Pons (tissue), 1 donor: ENCODE measurements around the gene SPTBN5.

Experiments used
- DNase-seq: peaks from one replicate; pipeline ENCODE4 v3.0.0-alpha.2; 2016; ENCODE audit warnings: low spot score

The SPTBN5 gene

DNA sequence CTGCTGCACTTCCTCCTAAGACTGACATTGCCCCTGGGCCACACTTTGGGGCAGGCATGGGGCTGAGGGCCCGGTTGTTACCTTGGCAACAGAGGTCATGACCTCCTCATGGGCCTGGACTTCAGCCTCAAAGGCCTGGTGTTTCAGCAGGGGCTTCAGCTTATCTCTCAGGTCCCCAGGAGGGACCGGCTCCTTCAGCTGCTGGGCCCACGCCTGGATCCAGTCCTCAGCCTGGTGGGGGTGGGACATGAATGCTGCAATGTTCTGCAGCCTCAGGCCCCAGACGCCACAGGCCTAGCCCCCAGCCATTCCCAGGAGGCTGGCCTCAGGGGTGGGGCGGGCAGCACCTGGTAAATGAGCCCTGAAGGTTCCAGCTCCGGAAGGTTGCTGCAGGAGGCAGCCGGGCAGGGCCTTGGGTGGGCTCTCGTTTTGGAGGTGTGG is 27.6 kb downstream of the SPTBN5 start:
- no peak for DNase-seq

DNA sequence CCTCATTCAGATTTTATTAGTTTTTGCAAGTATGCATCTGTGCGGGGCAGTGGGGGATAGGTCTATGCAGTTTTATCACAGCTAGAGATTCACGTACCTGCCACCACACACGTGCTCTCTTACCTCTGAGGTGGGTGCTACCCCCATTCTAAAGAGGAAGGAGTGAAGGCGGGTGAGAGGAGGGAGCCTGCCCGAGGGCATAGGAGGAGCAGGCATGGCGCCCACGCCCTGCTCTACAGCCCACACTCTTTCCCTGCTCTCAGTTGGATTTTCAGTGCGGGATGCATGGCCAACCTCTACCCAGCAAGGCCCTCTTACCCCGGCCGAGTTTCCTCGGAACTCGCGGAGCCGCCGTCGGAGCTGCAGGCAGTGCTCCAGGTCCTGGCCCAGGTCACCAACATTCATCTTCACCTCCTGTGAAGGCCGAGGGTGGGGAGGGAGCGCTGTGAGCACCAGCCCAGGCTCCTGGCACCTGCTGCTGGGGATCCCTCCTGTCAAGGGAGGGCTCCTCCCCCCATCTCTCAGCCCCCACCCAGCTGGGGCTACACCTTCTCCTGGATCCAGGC is 28.3 kb downstream of the SPTBN5 start:
- no peak for DNase-seq

DNA sequence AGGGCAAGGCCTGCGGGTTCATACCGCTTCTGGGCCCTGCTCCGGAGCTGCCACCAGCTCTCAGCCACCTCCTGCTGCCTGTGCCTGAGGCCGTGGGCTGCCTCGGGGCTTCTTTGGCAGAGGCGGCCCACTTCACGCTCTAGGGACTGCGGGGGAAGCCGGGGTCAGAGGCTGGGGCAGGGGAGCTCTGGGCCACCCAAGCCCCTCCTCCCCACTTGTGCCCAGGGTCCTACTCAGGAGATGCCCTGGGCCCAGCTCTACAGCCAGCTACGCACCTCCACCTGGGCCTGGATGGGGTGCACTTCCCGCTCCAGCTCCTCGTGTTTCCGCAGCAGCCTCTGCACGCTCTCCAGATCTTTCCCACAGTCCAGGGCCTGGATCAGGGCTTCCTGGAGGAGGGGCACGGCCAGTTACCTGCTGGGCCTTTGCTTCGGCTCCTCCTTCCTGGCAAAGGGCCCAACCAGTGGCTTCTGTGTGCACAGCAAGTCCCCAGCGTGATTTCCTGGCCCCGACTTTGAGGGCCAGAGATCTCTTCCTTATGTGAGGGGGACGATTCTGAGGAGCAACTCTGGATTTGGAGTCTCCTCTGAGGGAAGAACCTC is 31.2 kb downstream of the SPTBN5 start:
- DNase-seq, result no peak

DNA sequence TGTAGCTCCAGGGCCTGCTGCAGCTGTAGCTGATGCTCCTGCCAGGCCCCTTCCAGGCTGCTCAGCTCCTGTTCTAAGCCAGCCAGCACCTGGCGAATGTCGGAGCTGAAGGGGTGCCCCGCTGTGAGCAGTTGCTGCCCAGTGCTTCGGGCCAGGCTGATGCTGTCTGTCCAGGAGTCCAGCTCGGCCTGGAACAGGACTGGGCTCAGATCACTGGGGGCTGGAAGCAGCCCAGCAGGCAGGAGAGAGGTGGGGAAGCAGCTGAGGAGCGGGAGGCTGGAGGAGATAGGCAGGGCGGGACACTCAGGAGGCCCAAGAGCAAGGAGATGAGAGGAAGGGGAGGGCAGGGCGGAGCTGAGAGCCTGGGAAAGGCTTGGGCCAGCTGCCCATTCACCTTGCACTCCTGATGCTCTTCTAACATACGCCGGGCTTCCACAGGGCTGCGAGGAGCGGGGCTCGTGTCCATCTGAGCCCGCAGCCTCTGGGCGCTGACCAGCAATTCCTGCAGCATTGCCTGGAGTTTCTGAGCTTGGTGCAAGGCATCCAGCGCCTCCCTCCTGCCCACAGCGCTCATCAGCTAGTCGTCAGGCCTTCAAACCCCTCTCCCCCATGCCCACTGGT is 32.0 kb downstream of the SPTBN5 start:
- DNase-seq, result no peak

DNA sequence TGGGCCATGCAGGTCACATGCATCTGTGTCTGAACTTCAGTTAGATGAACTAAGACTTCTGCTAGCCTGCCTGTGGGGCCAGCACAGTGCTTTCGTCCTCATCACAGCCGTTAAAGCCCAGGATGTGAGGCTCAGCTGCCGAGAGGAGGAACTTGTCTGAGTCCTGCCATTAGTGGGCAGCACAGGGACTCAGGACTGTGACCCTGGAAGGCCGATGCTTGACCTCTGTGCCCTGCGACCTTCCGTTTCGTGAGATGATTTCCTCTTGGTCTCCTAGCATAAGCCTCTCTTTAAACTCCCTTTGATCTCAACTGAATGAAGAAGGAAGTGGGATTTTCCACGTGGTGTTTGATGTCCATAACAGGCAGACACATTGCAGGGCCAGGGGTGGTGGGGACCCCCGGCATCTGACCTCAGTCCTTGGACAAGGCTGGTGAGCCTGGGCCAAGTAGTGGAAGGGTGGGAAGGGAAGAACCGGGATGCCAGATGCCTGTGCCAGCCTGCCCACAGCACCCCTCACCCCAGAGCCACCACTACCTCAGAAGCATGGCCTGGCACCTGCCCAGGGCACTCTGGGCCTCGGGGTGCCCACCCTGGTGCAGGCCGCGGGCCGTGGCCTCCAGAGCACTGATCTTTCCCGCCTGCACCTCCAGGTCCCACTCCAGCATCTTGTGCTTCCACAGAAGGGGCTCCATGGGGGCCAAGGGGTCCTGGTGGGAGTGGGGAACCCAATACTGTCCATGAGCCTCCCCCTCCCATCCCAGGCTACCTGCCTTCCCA is 33.6 kb downstream of the SPTBN5 start:
- no peak for DNase-seq

DNA sequence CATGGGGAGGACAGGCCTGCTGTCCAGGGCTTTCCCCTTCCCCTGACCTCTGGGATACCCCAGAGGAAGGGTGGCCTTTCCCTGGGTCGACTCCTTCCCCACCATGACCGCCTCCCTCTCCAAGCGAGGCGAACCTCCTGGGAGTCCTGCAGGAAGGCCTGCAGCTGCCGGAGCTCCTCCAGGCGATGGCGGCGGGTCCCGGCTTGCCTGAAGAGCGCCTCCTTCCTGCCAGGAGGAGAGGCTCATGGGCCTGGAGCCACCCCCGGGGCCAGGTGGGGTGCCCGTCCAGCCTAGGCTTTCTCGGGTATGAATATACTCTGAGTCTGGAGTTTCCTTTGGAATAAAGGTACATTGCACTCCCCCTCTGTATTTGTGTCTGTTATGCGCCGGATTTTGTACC is 35.1 kb downstream of the SPTBN5 start:
- no peak for DNase-seq

DNA sequence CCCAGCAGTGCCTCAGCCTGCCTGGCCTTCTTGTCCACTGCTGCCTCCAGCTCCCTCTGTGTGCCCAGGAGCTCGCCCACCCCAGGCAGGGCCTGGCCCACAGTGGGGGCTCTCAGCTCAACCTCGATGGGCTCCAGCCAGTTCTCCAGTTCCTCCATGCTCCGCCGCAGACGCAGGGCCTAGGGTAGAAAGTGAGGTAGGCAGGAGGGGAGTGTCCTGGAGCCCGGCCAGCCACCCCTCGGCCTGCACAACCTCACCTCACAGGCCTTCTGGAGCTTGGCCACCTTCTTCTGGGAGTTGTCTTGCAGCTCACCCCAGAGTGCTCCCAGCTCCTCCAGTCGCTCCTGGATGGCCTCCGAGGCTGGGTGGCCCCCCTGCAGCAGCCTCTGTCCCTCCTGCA is 36.5 kb downstream of the SPTBN5 start:
- DNase-seq, result no peak

DNA sequence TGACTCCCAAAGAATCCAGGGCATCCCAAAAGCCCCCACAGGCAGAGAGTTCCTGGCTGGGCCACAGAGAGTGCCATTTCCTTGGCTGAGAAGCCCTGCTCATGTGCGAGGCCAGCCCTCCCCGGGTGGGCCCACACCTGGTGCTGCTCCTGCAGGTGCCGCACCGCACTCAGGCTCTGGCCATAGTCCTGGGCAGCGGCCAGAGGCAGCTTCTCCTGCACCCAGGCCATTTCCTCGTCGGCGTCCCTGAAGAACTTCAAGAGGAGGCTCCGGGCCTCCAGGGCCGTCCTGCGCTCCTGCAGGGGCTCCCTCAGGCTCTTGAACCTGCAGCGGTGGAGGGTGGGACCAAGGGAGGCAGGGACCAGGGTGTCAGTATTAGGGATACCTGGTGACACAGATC is 37.1 kb downstream of the SPTBN5 start:
- no peak for DNase-seq

DNA sequence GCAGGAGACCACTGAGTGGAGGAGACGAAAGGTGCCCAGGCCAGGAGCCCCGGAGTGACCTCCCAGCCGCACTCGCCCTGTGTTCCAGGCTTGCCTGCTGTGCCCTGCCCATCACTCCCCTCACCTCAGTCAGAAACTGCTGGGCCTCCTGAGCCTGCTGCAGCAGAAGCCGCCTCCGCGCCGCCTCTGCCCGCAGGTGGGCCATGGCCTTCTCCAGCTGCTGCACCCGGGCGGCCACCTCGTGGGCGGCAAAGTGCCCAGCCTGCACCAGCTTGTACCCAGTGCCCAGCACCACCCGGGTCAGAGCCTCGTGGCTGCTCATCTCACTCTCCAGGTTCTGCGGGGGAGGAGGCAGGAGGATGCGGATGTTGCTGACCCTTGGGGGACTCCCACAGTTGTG is 37.6 kb downstream of the SPTBN5 start:
- DNase-seq, result no peak

DNA sequence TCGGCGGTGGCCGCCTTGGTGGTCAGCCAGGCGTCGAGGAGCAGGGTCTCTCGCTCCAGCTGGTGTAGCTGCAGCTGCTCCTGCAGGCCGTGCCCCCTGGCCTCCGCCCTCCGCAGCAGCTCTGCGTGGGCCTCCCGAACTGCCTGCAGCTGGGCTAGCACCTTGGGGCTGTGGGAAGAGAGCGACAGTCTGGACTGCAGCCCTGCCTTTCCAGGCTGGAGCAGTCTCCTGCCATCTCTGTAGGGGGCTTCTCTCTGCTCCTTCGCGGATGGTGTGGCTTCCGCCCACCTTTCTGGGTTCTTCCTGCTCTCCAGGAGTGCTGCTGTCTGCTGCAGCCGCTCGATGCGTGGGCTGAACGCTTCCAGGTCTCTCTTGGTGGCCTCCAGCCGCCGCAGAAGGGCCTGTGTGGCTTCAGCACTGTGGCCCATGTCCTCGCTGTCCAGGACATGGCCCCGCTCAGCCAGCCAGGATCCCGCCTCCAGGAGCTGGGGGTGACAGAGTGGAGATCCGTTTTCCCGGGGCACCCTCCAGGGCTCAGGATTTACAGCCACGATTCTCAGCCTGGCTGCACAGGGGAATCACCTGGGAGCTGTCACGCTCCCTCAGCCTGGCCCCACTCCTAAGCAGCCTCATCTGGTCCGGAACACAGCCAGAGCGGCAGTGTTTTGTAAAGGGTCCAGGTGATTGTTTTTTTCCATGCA is 38.4 kb downstream of the SPTBN5 start:
- DNase-seq, result no peak

DNA sequence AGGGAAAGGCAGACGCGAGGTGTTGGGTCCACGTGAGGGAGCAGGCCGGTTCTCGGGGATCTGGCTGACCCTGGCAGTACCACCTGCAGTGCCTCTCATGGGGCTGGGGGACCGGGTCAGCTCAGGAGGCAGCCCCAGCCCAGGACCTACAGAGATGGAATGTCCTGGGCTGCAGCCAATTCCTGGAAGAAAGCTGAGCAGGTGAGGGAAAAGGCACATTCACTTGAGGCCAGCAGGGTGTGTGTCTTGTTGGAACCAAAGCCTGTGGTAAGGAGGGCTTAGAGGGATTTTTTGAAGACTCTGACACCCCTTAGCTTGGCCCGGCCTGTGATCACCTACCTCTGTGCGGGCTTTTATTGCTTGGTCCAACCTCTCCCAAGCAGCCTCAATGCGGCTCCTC is 39.4 kb downstream of the SPTBN5 start:
- no peak for DNase-seq

DNA sequence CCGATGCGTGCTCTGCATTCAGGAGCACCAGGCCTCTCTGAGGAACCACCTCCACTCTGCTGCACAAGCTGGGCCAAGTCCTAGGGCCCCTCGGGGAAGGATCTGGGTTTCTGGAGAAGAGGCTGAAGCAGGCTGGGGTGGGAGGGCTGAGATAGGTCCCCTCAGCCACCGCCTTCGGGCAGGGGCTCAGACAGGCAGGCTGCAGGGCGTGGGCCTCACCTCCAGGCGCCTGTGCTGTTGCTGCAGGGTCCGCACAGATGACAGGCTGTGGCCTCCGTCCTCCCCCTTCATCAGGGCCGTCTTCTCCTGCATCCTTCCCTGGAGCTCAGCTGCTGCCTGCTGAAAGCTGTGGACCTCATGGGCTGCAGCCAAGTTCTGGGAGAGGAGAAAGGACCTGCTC is 40.0 kb downstream of the SPTBN5 start:
- no peak for DNase-seq

DNA sequence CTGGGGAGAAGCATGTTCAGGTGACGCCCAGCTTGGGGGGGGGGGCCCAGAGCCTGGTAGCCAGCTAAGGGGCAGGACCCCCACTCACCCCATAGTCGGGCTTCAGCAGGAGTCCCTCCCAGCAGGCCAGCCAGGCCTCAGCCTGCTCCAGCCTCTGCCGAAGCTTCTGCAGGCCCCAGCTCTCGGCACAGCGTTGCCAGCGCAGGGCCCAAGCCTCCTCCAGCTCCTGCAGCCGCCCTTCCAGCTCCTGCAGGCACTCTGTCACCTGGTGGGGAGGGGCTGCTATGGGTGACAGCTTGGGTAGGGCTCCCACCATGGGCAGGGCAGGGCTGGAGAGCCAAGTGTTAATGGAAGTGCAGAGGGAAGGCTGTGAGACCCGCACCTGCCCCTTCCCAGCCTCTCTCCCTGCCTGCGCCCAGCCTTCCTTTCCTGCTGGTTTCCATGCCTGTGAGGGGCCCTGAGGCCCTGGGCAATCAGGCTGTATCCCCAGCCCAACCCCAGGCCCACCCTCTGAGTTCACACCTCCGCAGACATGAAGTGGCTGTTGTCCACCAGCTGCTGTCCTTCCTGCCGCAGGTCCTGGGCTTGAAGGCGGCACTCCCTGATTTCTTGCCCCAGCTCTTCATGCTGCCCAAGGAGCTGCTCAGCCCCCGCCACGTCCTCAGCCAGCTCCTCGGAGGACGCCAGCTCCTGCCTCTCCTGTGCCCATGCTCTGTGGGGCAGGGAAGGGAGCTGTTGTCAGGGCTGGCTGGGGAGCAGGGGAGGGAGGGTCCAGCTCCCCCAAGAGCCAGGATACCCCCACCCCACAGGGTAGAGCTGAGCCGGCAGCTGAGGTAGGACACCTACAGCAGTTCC is 40.9 kb downstream of the SPTBN5 start:
- DNase-seq, result no peak

DNA sequence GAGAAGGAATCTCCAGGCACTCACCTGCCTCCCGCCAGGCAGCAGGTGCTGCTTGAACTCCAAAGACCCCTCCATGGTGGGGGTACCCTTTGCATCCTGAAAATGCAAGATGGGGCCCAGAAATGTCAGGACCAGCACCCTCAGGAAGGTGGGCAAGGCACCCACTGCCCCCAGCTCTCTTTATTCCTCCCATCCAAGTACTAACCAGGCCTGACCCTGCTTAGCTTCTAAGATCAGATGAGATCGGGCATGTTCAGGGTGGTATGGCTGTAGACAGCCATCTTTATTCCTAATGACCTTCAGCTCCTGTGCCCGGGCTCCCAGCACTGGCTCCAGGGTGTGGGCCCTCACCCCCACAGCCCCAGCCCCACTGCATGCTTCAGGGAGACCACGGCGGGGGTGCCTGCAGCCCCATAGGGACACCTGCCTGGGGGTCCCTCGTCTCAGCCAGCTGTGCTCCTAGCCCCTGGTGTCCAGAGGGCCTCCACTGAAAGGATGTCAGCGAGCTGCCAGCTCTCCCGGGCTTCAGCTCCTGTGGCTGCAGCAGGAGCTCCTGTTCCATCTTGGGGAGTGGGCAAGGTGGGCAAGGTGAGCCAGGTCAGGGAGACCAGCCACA is 42.0 kb downstream of the SPTBN5 start:
- no peak for DNase-seq

DNA sequence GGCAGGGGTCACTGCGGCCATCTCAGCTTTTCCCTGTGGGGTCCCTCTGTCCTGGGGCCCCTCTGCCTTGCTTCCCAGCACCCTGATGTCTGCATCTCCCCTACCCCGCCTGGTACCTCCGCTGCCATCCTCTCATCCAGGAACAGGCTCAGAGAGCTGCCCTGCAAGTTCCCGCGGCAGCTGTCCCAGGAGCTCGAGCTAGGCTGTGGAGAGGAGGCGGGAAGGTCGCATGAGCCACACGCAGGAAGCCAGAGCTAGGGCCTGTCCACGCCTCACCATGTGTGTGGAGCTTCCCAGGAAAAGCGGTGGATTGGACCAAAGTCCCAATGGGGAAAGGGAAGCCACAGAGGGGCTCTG is 42.7 kb downstream of the SPTBN5 start:
- no peak for DNase-seq

DNA sequence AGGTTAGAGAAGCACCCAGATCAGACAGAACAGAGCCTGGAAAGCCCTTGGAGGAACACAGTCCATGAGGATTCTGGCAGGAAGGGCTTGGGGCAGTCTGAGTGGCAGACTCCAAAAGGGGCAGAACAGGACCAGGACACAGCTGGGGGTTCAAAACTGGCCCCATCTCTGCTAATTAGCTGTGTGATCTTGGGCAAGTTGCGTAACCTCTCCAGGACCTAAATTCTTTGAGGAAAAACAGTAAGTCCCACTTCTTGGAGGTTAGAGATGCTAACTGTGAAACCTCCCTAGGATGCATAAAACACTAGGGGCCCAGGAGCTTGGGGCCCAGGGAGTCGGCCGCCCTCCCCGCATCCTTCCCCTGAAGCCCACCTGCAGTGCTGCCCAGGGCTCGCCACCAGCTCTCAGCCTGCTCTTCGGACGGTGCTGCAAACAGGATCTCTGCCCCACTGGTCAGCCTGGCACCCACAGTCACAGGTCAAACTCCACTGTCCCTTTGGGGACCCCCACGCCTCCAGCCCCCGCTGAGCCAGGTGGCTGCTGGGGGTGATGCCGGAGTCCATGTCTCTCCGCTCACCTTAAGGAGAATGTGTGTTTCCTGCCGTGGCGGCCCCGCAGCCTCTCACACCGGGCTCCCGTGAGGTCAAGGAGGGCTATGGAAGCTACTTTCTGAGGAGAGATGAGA is 43.2 kb downstream of the SPTBN5 start:
- DNase-seq, result no peak

DNA sequence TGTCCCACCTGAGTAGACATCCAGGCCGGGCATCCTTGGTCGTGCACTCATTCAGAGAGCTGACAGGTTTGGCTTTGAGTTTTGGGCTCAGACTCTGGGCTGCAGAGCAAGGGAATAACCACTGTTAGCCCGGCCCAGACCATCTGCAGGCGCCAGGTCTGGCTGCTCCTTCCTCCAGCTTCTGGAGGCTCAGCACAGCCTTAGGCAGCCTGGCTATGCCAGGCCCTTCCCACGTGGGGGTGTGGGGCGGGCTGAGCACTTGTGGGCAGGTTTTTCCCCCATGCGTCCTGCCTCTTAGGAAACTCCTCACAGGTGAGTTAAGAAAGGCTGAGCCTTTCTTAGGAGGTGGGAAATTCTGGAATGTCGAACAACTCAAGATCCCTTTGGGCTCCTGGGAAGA is 44.0 kb downstream of the SPTBN5 start:
- no peak for DNase-seq

DNA sequence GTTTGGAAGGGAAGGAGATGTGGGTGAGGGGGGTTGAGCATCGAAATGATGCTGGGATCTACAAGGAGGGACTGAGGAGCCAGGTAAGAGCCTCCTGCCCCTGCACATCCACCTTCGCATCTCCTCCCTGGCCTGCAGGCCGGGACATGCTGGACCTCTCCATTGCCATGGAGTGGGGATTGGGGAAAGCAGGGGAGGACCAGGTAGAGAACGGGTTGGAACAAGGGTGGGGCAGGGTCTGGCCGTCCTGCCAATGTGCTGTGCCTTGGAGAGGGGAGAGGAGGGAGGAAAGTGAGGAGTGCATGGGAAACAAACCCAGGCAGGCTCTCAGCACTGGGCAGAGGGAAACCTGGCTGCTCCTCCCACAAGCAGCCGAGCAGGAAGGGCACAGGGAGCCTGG is 44.6 kb downstream of the SPTBN5 start:
- DNase-seq, result no peak

DNA sequence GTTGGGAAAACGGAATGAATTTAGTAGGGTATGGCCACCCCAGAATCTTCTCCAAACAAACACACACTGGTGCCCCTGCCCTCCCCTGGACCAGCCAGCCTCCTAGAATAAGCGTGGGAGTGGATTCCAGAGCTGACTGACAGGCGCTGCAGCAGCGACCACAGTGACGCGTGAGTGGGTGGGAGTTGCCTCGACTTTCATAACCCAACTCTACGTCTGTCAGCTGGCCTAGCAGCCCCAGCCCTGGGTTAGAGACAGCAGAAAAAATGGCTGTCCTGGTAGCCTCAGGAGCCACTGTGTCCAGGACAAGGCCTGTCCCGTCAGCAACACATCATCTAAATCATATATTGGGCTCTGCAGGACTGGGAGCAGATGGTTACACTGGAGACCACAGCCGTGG is 45.2 kb downstream of the SPTBN5 start:
- no peak for DNase-seq

DNA sequence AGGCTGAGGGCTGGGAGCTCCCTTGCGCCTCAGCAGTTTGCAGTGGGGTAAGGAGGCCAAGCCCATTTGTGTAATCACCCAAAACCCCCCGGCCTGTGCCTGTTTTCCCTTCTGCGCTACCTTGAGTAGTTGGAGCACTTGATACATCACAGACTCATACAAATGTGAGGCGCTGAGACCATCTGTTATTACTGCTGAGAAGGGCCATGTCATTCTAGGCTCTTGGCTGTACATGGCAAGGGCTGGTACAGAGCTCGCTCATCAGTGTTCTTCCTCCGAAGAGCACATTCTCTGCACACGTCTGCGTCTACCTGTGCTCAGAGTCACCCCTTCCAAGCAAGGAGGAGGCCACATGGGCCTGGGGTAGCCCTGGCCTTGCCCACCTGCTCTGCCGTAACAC is 45.9 kb downstream of the SPTBN5 start:
- no peak for DNase-seq

DNA sequence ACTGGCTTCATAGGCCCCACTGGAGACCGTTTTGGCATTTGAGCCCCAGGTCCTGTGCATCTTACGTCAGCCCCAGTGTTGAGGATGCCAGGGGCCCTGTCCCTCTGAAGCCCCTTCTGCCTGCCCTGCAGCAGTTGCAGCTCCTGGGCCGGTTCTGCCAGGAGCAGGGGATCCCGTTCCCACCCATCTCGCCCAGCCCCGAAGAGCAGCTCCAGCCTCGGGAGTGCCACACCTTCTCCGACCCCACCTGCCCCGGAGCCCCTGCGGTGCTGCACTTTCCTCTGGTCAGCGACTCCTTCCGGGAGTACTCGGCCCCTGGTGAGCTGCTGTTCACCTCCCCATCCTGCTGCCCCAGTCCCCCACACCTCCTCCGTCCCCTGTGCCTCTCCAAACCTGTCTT is 46.6 kb downstream of the SPTBN5 start:
- DNase-seq, result no peak
